Pancreas (tissue), 10 donors: Measurements from ENCODE around the gene MAGI1. TPM values are rescaled to one million over a fixed set of nuclear protein-coding genes. Genes with fewer than 3 reads are reported as not detected.

Source experiments
- ATAC-seq, 4 donors: fragments of 200-7000 bp; cut with Tn5 transposase; one replicate each; pipeline versions ENCODE4 v1.8.0 to v1.9.1; 2020; ENCODE audit warnings: mild to moderate bottlenecking in 4 of 4, moderate library complexity in 4 of 4
- DNase-seq, 6 donors: peaks; one replicate each; pipeline ENCODE4 v3.0.0-alpha.2; 2020
- FAIRE-seq: peaks from 2 replicates; lab custom pipeline; 2012; peaks lifted over from hg19 to GRCh38; lab: Jason Lieb, UNC
- H3K27ac ChIP-seq, 4 donors: fragments of 200-600 bp; sonication (generic); 1 replicate in 3 of 4; 2 replicates in 1 of 4; pipeline versions ENCODE4 v1.5.0 to v1.8.0; 2020
- H3K27me3 ChIP-seq, 4 donors: fragments of 200-600 bp; one replicate each; pipeline ENCODE4 v1.8.0; 2021
- H3K36me3 ChIP-seq, 3 donors: fragments of 200-600 bp; sonication (generic) in 1 of 3; one replicate each; pipeline versions ENCODE4 v1.5.0 to v1.8.0; 2020 to 2021
- H3K4me1 ChIP-seq, 3 donors: fragments of 200-600 bp; one replicate each; pipeline ENCODE4 v1.8.0; 2021
- H3K4me3 ChIP-seq, 4 donors: fragments of 200-600 bp; sonication (generic) in 2 of 4; one replicate each; pipeline versions ENCODE4 v1.5.0 to v1.8.0; 2020 to 2021
- H3K9me3 ChIP-seq, 4 donors: fragments of 200-600 bp; one replicate each; pipeline ENCODE4 v1.8.0; 2021
- CTCF ChIP-seq, 4 donors: fragments of 200-600 bp; sonication (generic) in 3 of 4; IDR thresholded peaks; one replicate each; pipeline versions ENCODE4 v1.5.0 to v1.8.0; 2021; ENCODE audit warnings: antibody characterized with exemption in 4 of 4
- WGBS, 2 donors: extraction: QIAGEN DNeasy Blood & Tissue Kit; methylation state at CpG; one replicate each; pipeline ENCODE4 v1.1.7; 2013; 5-methylcytosine and 5-hydroxymethylcytosine counted together
- intact Hi-C, 3 donors: fragments of 100-400 bp; cut with DNase I; formaldehyde crosslinking; loops; one replicate each; pipeline versions ENCODE4 v1.11.1 to v1.14.2; 2022
- polyA plus RNA-seq, 2 donors: library from polyadenylated mRNA; stranded (reverse); fragments of 200-250 nt; gene quantifications; one replicate each; pipeline ENCODE4 v1.2.3, GENCODE V29; 2013
- total RNA-seq, 6 donors: library from RNA; stranded (reverse); fragmentation: NEBNext Ultra II Directional in 4 of 6; extraction: Animal tissue kit (Norgen Biotek cat#: 25700) in 4 of 6; gene quantifications; one replicate each; pipeline versions ENCODE4 v1.2.1 to v1.2.4, GENCODE V29; 2021 to 2023
- donor health status: healthy with polysubstance abuse.
- donor health status: DM: no; HTN: no; CAD: no; lungs with moderate emphysema.
- donor health status: DM: no; HTN: no; CAD: no.
- donor health status: control.
- donor health status: control.
- donor health status: Bipolar disorder and iron deficiency.
- donor health status: DM: yes; HTN: yes; CAD: no.
- donor health status: DM: no; HTN: no; CAD: no.
- donor health status: DM: no; HTN: no; CAD: no.
- donor health status: DM: yes; HTN: yes; CAD: no.

Gene MAGI1
- total and polyA plus RNA-seq, 8 donors: 19.7 to 45.1 (median 28.0) TPM

- TF ChIP-seq CTCF (IDR thresholded peaks at IDR 0.05): peak in 2 of 4 donors; percentile 19 to 27
- peak in 3 of 6 donors; percentile 9 to 37 (median 15) for DNase-seq
- H3K9me3 ChIP-seq: no peaks in the 10 kb centered on the region
- H3K27ac ChIP-seq: no peak overlapping the region
- H3K4me1 ChIP-seq: no peaks in the 10 kb centered on the region
- intact Hi-C loops: no loop called here
- FAIRE-seq: no peak
- H3K27me3 ChIP-seq: no peaks in the 10 kb centered on the region
- no peak overlapping the region for H3K4me3 ChIP-seq
- H3K36me3 ChIP-seq: no peaks in the 10 kb centered on the region
- peak; percentile 50 to 90 (median 80) for ATAC-seq
- WGBS, 2 donors: 36 to 41% methylated on average over 6 of the region's 6 CpGs
Measured at GRCh38 chr3:65439641-65440284, 599.0 kb downstream of the MAGI1 start.

- H3K9me3 ChIP-seq: no peaks in the 10 kb centered on the region
- TF ChIP-seq CTCF (IDR thresholded peaks at IDR 0.05): no peak
- H3K4me1 ChIP-seq: no peaks in the 10 kb centered on the region
- no peak for DNase-seq
- FAIRE-seq: no peak
- H3K4me3 ChIP-seq: no peak overlapping the region
- ATAC-seq: no peak
- H3K36me3 ChIP-seq: no peaks in the 10 kb centered on the region
- H3K27ac ChIP-seq: no peak overlapping the region
- WGBS, 2 donors: 91 to 93% methylated on average over 1 of the region's 1 CpG
- H3K27me3 ChIP-seq: no peaks in the 10 kb centered on the region
- intact Hi-C loops: no loop called here
Measured at GRCh38 chr3:65438612-65439011, 600.1 kb downstream of the MAGI1 start.

- Histone ChIP-seq H3K4me3 (no peak overlapping the region), H3K27ac (no peak overlapping the region), H3K4me1 (no peaks in the 10 kb centered on the region), H3K36me3 (no peaks in the 10 kb centered on the region), H3K27me3 (no peaks in the 10 kb centered on the region), H3K9me3 (no peaks in the 10 kb centered on the region)
- 92 to 94% methylated on average over 3 of the region's 3 CpGs for WGBS, 2 donors
- DNase-seq: no peak
- no peak for TF ChIP-seq CTCF (IDR thresholded peaks at IDR 0.05)
- ATAC-seq: no peak
- intact Hi-C loops: no loop called here
- FAIRE-seq: no peak
Measured at GRCh38 chr3:65438096-65438495, 600.6 kb downstream of the MAGI1 start.

GRCh38 chr3:65436580-65436979 is 602.1 kb downstream of the MAGI1 start:
- ATAC-seq (no peak), FAIRE-seq (no peak), DNase-seq (no peak)
- no peaks in the 10 kb centered on the region for H3K27me3 ChIP-seq
- no peaks in the 10 kb centered on the region for H3K36me3 ChIP-seq
- no peak overlapping the region for H3K4me3 ChIP-seq
- 48 to 56% methylated on average over 1 of the region's 1 CpG for WGBS, 2 donors
- no peak overlapping the region for H3K27ac ChIP-seq
- H3K4me1 ChIP-seq: no peaks in the 10 kb centered on the region
- no peaks in the 10 kb centered on the region for H3K9me3 ChIP-seq
- intact Hi-C loops: no loop called here
- TF ChIP-seq CTCF (IDR thresholded peaks at IDR 0.05): peak in 1 of 4 donors; percentile 19

- no peaks in the 10 kb centered on the region for H3K27me3 ChIP-seq
- intact Hi-C loops: no loop called here
- H3K4me3 ChIP-seq: no peak overlapping the region
- no peak for TF ChIP-seq CTCF (IDR thresholded peaks at IDR 0.05)
- peaks cover 0 to 11% (median 0%) of the 10 kb centered on the region in 3 donors for H3K36me3 ChIP-seq
- 87 to 92% methylated on average over 5 of the region's 5 CpGs for WGBS, 2 donors
- ATAC-seq (no peak), FAIRE-seq (no peak), DNase-seq (no peak)
- no peaks in the 10 kb centered on the region for H3K4me1 ChIP-seq
- no peaks in the 10 kb centered on the region for H3K9me3 ChIP-seq
- no peak overlapping the region for H3K27ac ChIP-seq
Measured at GRCh38 chr3:65433480-65433879, 605.2 kb downstream of the MAGI1 start.
